GM21825 (cell line): ENCODE results near the gene GSN.
"Not testable (repeated sequence)": the region's sequence is repeated elsewhere in the genome, so short reads cannot be mapped to it uniquely, and the experiment has no call there.

ENCODE experiments used
- ATAC-seq: cut with Tn5 transposase; IDR thresholded peaks from one replicate; pipeline ENCODE4 v1.9.1; 2021; ENCODE audit warnings: mild to moderate bottlenecking, moderate library complexity; ENCODE audit not compliant: unreplicated experiment

Gene GSN

GRCh38 chr9:121286688-121286972 lies 18.7 kb downstream of the GSN start:
- no peak for ATAC-seq

GRCh38 chr9:121286973-121287741 lies 19.2 kb downstream of the GSN start:
- ATAC-seq, result no peak

- no peak for ATAC-seq
Observed at GRCh38 chr9:121288673-121289025, 20.7 kb downstream of the GSN start.

GRCh38 chr9:121289026-121289771 lies 21.2 kb downstream of the GSN start:
- ATAC-seq, result no peak

GRCh38 chr9:121289772-121290370 lies 21.9 kb downstream of the GSN start:
- ATAC-seq, result no peak

- ATAC-seq, result not testable (repeated sequence)
Observed at GRCh38 chr9:121291536-121291935, 23.6 kb downstream of the GSN start.

- ATAC-seq, result no peak
Observed at GRCh38 chr9:121292051-121292450, 24.1 kb downstream of the GSN start.

- ATAC-seq, result no peak
Observed at GRCh38 chr9:121292801-121293241, 24.9 kb downstream of the GSN start.

GRCh38 chr9:121294151-121294743 lies 26.3 kb downstream of the GSN start:
- ATAC-seq, result no peak

- no peak for ATAC-seq
Observed at GRCh38 chr9:121294866-121295661, 27.1 kb downstream of the GSN start.

GRCh38 chr9:121295662-121296191 lies 27.8 kb downstream of the GSN start:
- ATAC-seq, result no peak

- no peak for ATAC-seq
Observed at GRCh38 chr9:121296213-121297127, 28.5 kb downstream of the GSN start.

- ATAC-seq, result no peak
Observed at GRCh38 chr9:121297389-121297788, 29.4 kb downstream of the GSN start.

- no peak for ATAC-seq
Observed at GRCh38 chr9:121298016-121298538, 30.1 kb downstream of the GSN start.

- no peak for ATAC-seq
Observed at GRCh38 chr9:121298689-121299466, 30.9 kb downstream of the GSN start.

- no peak for ATAC-seq
Observed at GRCh38 chr9:121299467-121300282, 31.7 kb downstream of the GSN start.

- ATAC-seq, result no peak
Observed at GRCh38 chr9:121300283-121301119, 32.5 kb downstream of the GSN start.
